Measurements from ENCODE around the gene EFCAB7. TPM values are rescaled to one million over a fixed set of nuclear protein-coding genes. Genes with fewer than 3 reads are reported as not detected.
"Not testable (repeated sequence)": the region's sequence is repeated elsewhere in the genome, so short reads cannot be mapped to it uniquely, and the experiment has no call there.

The EFCAB7 gene
- total and polyA plus RNA-seq, 2 of the 4 experiments (the other 2 are of a cell fraction): 2.3 TPM

- POLR2A ChIA-PET (ENCODE audit: unreplicated experiment); H3K56ac ChIP-seq (ENCODE audit: extremely low read depth, insufficient read depth, low read length); H3K9ac ChIP-seq (ENCODE audit: low read depth, low read length); intact Hi-C loops (cut with micrococcal nuclease); CTCF ChIA-PET; H3K23ac ChIP-seq (ENCODE audit: low read depth, low read length); H3K14ac ChIP-seq (replicated peaks; ENCODE audit: low read depth, low read length); H3K36me3 ChIP-seq (ENCODE audit: control insufficient read depth, insufficient read depth, low read length); H2BK120ac ChIP-seq (ENCODE audit: low read depth, low read length); H3K27ac ChIP-seq (ENCODE audit: insufficient read depth, low read length); DNase-seq; ATAC-seq (ENCODE audit: low read depth); H3K4me3 ChIP-seq (ENCODE audit: insufficient read depth, low read depth, low read length); H2AFZ ChIP-seq (replicated peaks; ENCODE audit: low read length, poor library complexity); H3K9me3 ChIP-seq (ENCODE audit: control insufficient read depth, insufficient read depth, low read length); BruUV-seq (replicated peaks); H4K5ac ChIP-seq (ENCODE audit: low read depth, low read length); H4K20me1 ChIP-seq (ENCODE audit: insufficient read depth, low read length); H2BK20ac ChIP-seq (ENCODE audit: low read depth, low read length); H3K79me1 ChIP-seq (ENCODE audit: low read depth in 1 of 2, low read length in 2 of 2); H2AK9ac ChIP-seq (replicated peaks; ENCODE audit: low read depth, low read length, poor library complexity); H3K4ac ChIP-seq (ENCODE audit: low read depth, low read length); H3K9me1 ChIP-seq (ENCODE audit: insufficient read depth, low read length); H3K18ac ChIP-seq (ENCODE audit: low read depth, low read length); H3K4me2 ChIP-seq (ENCODE audit: low read depth, low read length); H2AK5ac ChIP-seq (ENCODE audit: low read depth, low read length); H3K27me3 ChIP-seq (ENCODE audit: control insufficient read depth, insufficient read depth, low read length); H2BK5ac ChIP-seq (ENCODE audit: low read depth, low read length, poor library complexity, severe bottlenecking); H2BK15ac ChIP-seq (ENCODE audit: low read depth, low read length); H4K91ac ChIP-seq (ENCODE audit: insufficient read depth, low read depth, low read length); H4K8ac ChIP-seq (ENCODE audit: low read depth in 2 of 2, low read length in 2 of 2); dilution Hi-C loops (cut with HindIII; ENCODE audit: low sequenced_read_pairs, unreplicated experiment); in situ Hi-C loops (cut with MboI; ENCODE audit: low sequenced_read_pairs); H3K4me1 ChIP-seq (ENCODE audit: control insufficient read depth, insufficient read depth, low read length): not testable (repeated sequence)
- WGBS, 2 experiments (ENCODE audit: extremely low coverage in 2 of 2, insufficient read length in 1 of 2): no CpG with 5 or more reads among the region's 1 CpG
These were observed 63.0 kb downstream of the EFCAB7 start for GRCh38 chr1:63586326-63586725.

All from IMR-90 (cell line).